Femur (tissue), 1 donor: ENCODE results near the gene ZNF655.
"Not testable (repeated sequence)": the region's sequence is repeated elsewhere in the genome, so short reads cannot be mapped to it uniquely, and the experiment has no call there.

ENCODE experiments used
- DNase-seq: peaks from one replicate; pipeline ENCODE4 v3.0.0-alpha.2; 2017

Gene ZNF655

GRCh38 chr7:99558306-99559174 is at the start of gene ZNF655:
Gene ZNF655 (plus strand): TSS chr7:99558642. CDS start chr7:99560560, 1,918 bp downstream.
- peak; percentile 96 for DNase-seq

GRCh38 chr7:99514050-99514449 is 44.4 kb upstream of the ZNF655 start:
- no peak for DNase-seq

DNA sequence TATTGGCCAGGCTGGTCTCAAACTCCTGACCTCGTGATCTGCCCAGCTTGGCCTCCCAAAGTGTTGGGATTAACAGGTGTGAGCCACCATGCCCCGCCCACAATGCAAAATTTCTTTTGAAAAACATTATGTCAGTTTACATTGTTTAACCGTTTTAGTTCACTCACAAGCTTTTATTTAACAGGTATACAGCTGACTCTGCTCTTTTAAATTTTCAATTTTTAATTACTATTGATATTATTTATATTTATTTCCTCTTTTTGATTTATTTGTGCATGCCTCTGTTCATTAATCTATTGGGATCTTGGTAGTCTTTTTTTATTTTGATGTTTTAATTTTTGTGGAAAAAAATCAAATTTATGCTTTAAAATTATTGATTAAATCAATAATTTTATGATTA is 37.0 kb upstream of the ZNF655 start:
- no peak for DNase-seq

- no peak for DNase-seq
These were observed 32.6 kb upstream of the ZNF655 start for GRCh38 chr7:99525713-99526440.

DNA sequence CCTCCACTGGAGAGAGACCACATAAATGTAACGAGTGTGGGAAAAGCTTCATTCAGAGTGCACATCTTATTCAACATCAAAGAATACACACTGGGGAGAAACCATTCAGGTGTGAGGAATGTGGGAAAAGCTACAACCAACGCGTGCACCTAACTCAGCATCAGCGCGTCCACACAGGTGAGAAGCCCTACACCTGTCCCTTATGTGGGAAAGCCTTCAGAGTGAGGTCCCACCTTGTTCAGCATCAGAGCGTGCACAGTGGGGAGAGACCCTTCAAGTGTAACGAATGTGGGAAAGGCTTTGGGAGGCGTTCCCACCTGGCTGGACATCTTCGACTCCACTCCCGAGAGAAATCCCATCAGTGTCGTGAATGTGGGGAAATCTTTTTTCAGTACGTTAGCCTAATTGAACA is 27.1 kb upstream of the ZNF655 start:
- no peak for DNase-seq

DNA sequence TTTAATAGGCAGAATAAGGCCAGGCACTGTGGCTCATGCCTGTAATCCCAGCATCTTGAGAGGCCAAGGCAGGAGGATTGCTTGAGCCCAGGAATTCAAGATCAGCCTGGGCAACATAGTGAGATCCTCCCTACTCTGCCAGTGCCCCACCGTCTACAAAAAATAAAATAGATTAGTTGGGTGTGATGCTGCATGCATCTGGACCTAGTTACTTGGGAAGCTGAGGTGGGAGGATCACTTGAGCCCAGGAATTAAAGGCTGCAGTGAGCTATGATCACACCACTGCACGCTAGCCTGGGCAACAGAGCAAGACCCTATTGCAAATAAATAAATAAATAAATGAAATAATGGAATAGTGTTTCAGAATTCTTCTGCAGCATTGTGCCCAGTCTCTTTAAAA is 22.8 kb upstream of the ZNF655 start:
- DNase-seq = no peak

DNA sequence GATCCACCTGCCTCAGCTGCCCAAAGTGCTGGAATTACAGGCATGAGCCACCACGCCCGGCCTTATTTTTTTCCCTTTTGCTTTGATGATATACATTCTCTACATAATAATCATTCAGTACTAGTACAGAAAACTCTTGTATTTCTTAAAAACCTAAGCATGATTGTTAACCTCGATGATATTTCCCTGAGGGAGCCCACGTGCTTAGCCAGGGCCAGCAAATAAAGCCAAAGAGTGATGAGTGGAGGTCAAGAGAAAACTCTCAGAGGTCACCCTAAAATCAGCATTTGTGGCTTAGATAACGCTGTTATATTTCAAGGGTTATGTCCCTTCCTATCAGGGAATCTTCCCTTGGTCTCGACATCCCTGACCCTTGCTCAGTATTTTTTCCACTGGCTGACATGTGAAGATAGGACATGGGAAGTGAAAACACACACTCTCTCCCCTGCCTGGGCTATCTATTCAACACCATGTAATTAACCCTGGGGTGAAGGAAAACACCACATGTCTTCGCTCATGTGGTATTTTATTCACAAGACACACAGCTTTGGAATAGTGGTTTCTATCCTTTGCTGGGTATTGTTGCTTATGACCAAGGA is 19.1 kb upstream of the ZNF655 start:
- no peak for DNase-seq

- DNase-seq = no peak
These were observed 17.9 kb upstream of the ZNF655 start for GRCh38 chr7:99540542-99540941.

GRCh38 chr7:99541212-99541611 is 17.2 kb upstream of the ZNF655 start:
- no peak for DNase-seq

DNA sequence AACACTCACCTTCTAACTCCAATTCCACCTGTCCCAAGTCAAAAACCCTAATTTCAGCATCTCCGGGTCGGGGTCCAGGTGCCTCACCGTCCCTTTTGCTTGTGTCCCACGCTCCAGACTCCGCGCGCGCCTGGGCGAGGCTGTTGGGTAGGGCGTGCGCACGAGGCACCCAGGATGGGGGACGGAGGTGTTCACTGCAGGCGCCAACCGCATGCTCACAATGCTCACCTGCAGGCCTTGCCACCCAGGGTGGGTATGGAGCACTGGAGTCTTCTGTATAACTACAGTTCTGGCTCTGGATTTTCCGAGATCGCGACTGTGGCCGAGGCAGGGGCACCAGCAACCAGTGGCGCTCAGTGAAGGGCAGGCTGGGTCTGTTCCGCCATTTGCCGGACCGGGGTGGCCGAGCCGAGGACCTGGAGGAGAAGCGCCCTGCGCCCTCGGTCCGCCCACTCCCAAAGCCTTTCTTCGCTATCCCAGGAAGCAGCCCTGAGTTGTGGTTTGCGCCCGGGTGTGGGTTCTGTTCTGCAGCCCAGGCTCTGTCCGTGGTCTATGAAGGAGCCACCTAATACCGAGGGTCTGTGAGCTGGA is 15.3 kb upstream of the ZNF655 start:
- DNase-seq = no peak

GRCh38 chr7:99543916-99544315 is 14.5 kb upstream of the ZNF655 start:
- DNase-seq = no peak

- not testable (repeated sequence) for DNase-seq
These were observed 13.1 kb upstream of the ZNF655 start for GRCh38 chr7:99545308-99545707.

DNA sequence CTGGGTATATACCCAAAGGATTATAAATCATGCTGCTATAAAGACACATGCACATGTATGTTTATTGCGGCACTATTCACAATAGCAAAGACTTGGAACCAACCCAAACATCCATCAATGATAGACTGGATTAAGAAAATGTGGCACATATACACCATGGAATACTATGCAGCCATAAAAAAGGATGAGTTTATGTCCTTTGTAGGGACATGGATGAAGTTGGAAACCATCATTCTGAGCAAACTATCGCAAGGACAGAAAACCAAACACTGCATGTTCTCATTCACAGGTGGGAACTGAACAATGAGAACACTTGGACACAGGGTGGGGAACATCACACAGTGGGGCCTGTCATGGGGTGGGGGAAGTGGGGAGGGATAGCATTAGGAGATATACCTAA is 8.9 kb upstream of the ZNF655 start:
- DNase-seq = not testable (repeated sequence)

- DNase-seq = no peak
These were observed 7.1 kb upstream of the ZNF655 start for GRCh38 chr7:99551334-99551733.

DNA sequence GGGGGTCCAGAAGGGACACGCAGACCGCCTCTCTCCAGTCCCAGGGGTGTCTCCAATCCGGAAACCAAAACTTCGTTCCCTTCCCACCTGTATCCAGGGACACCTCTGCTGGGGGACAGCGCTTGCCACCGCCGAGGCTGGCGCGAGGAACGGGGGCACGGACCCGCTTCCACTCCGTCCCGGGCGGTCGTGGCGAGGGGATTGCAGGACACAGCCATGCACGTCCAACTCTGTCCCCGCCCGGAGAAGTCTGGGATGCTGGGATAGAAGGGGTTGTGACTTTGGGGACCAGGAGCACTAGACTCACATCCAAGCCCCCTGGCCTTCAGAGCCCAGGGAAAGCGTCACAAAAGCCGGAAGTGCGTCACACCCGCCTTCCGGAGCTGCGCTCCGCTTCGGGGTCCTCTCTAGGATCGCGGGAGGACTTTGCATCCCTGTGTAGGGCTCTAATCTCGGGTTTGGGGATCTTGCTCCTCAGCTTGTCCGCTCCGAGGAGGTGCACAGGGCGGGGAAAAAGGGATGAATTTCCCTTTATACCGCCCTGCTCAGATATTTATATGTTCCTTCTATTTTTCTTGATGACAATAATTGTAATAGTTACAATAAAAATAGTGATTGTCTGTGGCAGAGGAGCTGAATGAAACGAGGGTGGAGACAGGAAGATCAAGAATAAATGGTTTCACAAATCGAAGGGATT is 6.5 kb upstream of the ZNF655 start, which contains the start of gene FAM200A:
Gene FAM200A (minus strand): TSS at position 348 of the 697 bp plus-strand sequence. CDS start 3,707 bp downstream, outside the sequence.
- DNase-seq = peak; percentile 95

GRCh38 chr7:99553039-99553438 is 5.4 kb upstream of the ZNF655 start:
- DNase-seq = no peak

DNA sequence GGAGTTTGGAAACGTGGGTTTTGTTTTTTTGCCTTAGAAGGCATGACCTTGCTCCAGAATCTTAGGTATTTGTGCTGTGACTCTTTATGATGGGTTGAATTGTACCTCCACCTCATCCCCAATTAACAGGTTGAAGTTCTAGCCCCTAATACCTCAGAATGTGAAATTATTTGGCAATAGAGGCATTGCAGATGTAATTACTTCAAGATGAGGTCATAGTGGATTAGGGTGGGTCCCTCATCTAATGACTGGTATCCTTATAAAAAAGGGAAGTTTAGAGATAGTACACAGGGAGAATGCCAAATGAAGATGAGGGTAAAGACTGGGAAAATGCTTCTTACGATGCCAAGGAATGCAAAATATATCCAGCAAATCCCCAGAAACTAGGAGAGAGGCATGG is 3.5 kb upstream of the ZNF655 start:
- no peak for DNase-seq

DNA sequence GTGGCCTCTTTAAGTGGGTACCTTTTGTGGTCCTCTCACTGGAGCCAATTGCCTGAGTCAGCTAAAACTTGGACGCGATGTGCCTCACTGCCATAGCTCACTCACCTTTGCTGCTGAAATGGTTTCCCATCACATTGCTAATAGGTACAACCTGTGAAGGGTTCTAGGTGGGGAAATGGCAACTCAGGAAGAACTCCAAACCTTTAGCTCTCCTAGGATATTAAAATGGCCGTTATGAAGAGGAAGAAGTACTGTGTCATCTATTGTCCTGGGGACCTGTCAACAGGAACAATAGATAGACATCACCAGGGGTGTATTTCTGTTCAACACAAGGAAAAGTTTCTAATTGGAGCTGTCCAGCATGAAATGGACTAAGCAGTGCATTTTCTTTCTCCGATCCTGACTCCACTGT is 1.2 kb upstream of the ZNF655 start:
- no peak for DNase-seq

- no peak for DNase-seq
These were observed 519 bp upstream of the ZNF655 start for GRCh38 chr7:99557940-99558305.

GRCh38 chr7:99559175-99559915 is 903 bp downstream of the ZNF655 start:
- no peak for DNase-seq

GRCh38 chr7:99560834-99561736 is 2.6 kb downstream of the ZNF655 start:
- no peak for DNase-seq
